ENCODE measurements around the gene VPS35.

VPS35 gene

DNA sequence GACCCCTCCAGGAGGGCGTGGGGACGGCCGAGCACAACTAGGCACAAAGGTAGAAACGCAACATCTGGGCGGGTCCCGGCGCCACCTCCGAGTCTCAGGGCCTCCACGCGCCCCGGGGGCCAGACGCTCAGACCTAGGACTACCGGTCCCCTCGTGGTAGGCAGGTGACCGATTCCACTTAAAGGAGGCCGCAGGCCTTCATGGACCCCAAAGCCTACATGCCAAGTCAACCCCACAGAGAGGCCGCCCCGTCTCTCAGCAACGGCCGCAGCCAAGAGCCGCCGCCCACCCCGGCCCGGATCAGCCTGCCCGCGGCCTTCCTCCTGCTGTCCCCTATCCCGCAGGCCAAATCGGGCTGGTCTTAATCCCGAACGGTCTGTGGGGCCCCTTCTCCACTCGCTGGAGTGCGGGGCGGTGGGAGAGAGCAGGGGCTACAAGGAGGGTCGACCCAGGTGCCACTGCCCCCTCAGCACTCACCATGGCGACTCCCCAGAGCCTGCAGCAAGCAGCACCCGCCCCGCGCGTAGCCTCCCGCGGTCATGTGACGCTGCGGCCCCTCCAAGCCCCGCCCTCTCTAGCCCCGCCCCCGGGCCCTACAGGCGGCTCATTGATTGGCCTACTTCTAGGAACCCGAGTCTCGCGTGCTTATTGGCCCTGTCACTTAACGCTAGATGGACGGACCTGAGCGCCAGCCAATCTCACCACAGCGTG, at the start of gene VPS35:
TSS of gene VPS35 (minus strand) at position 525 of the 711 bp plus-strand sequence. CDS start at position 480, 45 bp downstream.
- peak; percentile 97 to 100 (median 99) for DNase-seq

DNA sequence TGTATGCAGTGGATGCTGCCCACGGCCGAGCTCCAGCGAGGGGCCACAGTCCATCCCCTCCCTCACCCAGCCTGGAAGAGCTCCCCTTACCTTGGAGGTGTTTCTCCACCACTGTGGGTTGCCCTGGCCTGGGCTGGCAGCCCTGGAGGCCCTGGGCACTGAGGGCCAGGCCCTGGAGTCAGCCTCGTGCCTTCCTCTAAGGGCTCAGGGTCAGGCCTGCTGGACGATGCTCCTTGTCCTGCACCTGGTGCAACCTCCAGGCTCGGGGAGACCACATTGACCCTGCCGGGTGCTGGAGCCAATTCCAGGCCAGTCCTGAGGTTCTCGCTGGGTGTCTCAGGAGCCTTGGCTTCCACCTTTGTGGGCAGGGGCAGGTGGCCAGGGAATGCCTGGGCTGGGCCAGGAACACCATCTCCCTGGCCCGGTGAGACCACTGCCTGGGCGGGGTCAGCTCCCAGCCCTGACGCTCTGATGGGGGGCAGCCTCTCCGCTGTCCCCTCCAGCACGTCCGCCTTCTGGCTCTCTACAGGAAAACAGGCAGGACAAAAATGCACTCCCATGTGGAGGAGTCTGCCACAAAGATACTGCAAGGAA, 48.7 kb upstream of the VPS35 start:
- no peak for DNase-seq

DNA sequence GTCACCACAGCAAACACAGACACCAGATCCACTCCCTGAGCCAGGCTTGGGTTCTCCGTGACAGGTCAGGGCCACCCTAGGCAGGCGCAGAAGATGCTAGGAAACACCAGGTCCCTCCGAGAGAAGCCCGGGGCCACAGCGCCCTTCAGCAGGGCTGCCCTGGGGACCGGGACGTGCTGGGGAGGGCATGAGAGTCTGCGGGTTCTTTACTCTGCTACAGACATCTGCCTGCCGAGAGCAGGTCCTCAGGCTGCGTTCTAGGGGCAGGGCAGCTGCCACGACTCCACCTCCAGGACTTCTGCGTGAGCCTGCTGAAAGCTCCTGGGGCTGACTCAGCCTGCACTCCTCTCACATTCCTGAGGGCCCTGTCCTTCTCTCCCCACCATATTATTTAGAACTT, 47.7 kb upstream of the VPS35 start:
- DNase-seq = no peak

DNA sequence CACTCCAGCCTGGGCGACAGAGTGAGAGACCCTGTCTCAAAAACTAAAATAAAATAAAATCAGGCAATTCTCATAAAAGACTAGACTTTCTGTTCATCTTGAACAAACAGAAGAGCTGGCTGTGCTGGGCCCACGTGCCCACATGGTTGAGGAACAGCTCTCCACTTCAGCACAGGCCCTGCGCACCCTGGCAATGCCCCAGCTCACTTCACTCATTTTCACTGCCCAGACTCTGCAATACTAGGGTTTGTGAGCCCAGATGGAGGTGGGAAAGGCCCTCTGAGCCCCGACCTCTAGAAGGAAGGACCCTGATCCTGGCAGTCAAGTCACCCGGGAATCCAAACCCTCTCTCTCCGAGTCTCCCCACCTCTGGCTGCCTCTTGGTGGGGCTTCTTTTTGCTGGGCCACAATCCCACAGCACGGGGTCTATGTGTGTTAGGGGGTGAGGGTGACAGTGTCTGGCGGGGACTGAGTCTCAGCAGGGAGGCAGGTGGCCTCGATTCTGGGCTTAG, 44.4 kb upstream of the VPS35 start:
- no peak for DNase-seq

DNA sequence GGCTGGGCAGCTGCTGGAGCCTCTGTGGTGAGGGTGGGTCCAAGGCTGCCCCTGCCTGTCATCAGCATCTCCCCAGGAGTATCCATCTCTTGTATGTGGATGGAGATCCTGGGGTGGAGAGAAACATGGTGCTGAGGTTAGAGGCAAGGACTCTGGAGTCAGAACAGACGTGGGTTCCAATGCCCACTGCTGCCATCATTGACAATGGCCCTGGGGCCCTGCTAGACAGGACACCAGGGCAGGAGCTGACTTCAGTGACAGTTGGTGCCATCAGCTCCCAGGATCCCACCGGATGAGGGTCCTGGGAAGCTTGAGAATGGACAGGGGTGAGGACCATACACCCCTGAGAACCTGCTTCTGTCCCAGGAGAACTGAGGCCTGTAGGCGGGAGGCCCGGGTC, 43.6 kb upstream of the VPS35 start:
- DNase-seq = no peak

DNA sequence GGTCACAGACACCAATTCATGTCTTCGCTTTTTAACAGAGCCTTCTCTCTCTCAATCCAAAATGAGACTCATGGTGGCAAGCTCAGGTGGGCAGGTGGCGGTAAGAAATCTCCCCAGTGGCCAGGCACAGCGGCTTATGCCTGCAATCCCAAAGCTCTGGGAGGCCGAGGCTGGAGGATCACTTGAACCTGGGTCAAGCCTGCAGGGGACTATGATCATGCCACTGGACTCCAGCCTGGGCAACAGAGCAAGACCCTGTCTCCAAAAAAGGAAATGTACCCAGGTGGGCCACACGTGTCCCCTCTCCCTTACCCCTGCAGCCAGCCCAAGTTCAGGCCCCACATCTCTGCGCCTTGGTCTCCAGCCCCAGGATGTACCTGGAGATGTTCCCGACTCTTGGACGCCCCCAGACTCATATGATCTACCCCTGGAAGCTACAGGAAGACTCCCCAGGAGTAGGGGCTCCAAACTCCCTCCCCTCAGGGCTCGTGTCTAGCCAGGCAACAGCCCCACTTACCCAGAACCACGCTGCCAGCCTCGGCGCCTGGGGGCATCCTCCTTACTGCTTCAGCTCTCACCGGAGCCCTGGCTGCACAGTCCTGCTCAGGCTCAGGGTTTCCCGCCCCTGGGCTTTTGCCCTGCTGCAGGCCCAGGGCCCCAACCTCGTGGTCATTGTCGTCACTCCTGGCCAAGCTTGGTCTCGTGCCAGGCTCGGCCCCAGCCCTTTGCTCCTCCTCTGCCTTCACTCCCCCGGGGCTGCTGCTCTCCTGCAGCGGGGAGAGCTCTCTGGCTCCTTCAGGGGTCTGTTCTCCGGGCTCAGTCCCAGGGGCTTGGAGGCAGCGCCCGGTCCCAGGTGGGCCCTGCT, 42.9 kb upstream of the VPS35 start:
- no peak for DNase-seq

DNA sequence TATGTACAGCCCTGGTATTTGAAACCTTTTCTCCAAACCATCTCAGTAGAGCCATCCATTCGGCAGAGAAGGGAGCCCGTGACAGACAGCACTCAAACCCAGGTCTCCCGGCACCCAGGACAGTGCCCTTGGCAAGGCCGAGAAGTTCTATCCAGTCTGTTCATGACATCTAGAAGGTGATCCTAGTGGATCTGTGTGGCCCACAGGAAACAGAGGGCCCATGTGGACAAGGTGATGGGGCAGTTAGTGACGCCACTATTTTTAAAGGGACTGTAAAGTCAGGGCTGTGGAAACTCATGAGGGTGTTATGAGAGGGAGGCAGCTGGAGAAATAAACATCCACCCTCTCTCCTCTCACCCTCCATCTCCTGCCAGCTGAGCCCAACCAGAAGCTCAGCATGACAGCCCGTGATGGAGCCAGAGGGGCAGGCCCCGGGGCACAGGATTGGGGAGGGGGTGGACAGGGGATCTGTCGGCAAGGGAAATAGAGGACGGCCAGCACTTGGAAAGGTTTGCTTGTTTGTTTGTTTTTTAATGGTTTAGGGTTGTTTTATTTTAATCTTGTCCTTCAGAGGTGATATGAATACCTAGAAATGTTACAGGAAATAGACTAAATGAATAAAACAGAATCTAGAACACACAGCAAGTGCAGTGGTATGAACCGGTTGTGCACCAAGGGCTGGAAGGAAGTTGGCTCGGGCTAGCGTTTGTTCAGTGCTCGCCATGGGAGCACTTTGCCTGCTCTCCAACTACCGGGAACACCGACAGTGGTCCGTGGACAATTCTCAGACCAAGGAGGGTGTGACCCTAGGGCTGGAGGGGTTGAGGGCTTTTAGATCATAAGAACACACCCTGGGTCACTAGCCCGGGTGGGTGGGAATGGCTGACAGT, 42.1 kb upstream of the VPS35 start:
- no peak for DNase-seq

DNA sequence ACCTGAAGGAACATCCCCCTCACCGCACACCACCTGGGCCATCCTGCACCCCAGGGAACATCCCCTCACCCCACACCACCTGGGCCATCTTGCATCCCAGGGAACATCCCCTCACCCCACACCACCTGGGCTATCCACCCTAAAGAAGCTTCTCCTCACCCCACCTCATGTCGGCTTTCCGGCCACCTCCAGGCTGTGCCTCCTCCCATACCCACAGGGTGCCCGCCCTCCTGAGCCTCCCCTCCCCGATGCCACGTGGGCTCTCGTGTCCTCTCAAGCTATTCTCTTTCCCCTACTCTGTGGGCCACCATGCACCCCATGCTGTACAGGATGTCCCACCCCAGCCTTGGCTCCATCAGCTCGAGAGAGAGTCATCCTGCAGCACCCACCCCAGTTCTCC, 41.1 kb upstream of the VPS35 start:
- DNase-seq = no peak

DNA sequence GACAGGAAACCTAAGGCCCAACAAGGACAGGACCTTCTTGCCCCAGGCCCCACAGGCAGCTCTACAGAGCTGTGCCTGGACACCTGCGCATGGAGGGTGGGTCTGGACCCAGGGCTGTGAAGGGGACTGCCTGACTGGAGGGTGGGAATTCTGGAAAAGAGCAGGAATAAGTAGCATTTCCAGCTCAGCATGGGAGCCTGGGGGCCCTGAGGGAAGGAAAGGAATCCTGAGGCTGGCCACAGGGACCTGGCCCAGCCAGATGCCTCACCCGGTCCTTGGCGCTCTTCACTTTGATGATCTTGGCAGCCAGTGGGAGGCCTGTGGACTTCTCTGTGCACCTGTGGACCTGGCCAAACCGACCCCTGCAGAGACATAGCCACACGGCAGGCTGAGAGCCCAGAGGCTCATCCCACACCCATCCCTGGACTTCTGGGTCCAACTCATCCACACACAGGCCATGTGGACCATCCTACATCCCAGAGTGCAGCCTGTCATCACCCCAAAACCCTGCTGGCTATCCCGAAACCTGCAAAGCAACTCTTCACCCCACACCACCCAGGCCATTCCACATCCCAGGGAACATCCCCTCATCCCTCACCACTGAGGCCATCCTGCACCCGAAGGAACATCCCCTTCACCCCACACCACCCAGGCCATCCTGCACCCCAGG, 40.5 kb upstream of the VPS35 start:
- no peak for DNase-seq

DNA sequence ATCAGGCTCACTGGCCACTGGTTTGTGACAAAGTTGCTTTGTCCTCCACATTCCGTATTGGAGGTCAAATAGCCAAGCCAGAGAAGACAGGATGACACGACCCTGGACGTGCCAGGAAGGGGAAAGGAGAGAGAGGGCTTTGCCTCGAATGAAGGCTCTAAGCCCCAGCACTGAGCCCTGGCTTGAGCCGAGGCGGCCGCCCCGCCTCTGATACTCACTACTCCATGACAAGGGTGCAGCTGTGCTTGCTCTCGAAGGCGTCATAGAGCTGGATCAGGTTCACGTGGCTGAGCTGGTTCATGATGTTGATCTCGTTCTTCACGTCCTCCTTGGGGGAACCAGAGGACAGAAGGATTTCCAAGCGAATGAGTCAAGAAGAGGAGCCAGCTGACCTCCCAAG, 39.8 kb upstream of the VPS35 start:
- DNase-seq = no peak

DNA sequence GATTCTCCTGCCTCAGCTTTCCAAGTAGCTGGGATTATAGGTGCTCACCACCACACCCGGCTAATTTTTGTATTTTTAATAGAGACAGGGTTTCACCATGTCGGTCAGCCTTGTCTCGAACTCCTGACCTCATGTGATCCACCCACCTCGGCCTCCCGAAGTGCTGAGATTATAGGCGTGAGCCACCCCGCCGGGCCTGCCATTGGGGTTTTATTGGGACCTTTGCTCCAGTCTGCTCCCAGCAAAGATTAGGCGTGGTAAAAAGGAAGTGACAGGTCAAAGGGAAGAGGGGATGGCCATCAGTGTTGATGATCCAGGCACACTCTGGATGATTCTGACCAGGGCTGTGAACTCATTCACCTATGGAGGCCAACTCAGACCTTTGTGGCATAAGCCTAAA, 38.7 kb upstream of the VPS35 start:
- DNase-seq = no peak

DNA sequence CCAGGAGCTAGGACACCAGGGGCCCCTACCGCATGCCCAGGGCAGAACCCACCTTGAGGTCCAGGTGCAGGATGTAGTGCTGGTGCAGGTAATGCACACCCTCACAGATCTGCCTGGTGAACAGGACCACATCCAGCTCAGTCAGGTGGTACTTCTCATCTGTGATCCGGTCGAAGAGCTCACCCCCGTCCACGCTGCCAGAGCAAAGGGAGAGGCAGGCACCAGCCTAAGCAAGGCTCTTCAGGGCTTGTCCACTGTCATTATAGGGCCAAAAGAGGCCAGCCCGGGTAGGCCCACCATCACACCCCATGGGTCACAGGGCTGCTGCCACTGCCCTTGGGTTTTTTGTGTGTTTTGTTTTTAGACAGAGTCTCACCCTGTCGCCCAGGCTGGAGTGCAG, 38.2 kb upstream of the VPS35 start:
- no peak for DNase-seq

DNA sequence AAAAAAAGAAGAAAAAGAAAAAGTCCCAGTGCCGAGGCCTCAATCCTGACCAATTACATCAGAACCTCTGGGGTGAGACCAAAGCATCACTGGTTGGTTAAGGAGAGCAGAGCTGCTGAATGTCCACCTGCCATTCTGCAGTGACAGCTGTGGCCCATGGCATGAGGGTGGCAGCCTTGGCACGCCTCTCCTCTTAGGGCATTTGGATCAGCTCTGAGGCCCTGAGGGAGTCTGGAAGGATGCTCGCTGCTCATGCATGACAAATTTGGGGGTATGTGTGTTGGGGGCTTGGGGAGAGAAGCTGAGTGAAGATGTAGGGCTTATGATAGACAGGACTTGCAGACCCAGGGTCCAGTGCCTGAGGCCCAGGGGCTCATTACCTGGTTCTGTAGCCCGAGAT, 32.9 kb upstream of the VPS35 start:
- no peak for DNase-seq

DNA sequence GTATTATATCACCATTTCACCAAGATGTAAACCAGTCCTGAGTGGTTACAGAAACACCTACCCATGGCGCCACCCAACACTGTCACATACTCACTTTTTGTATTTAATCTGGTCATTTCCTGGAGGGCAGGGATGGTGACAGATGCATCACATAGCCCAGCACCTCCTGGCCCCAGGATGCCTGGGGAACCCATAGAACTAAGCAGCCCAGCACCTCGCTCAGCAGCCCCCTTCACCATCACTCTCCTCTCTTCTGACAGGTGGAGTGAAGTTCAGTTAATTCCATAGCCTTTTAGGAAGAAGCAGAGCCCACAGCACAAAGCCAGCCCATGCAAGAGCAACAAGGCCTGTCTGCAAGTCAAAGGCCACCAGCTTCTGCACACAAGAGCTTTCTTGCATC, 31.6 kb upstream of the VPS35 start:
- DNase-seq = no peak

DNA sequence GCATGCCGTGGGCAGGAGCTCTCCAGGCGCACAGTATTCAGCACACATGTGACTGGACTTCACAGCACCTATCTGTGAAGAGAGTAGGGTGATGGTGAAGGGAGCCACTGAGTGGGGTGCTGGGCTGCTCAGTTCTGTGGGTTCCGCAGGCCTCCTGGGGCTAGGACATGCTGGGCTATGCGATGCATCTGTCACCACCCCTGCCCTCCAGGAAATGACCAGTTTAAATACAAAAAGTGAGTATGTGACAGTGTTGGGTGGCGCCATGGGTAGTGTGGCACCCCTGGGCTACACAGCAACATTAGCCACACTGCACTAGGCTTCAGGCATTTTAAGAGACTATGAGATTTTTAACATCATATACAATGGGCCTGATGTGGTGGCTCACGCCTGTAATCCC, 30.6 kb upstream of the VPS35 start:
- DNase-seq = no peak

DNA sequence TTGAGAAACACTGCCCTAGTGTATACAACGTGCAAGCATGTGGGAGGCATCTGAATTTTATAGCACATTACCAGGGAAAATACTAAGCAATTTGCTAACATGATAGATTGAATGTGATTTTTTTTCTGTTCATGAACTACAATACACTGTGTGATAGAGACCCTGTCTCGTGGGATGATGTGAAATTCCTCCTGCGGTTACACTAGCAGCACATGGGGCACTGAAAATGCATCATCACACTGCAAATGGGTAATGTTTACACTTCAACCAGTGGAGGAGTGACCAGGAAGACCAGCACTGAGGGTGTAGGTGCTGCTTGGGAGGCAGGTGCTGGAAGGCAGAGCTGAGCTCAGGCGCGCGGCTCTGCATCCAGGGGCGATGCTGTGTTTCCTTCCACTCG, 29.2 kb upstream of the VPS35 start:
- DNase-seq = no peak

DNA sequence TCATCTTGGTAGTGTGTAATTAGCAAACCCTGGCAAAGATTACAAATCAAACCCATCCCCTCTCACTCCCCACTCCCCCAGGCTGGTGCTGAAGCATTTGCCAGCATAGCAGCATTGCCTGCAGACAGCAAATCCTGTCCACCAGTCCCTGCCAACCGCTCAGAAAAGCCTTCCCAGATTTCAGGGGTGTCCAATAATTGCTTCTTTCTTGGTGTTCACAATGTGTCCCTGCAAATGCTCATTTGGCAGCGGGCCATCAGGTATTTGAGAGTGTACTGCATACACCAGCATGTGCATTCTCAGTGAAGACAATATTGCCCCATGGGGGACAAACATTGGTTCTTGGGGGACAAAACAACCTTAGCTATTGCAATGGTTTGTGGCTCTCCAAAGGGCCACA, 28.7 kb upstream of the VPS35 start:
- DNase-seq = peak in 1 of 56 donors; percentile 5

DNA sequence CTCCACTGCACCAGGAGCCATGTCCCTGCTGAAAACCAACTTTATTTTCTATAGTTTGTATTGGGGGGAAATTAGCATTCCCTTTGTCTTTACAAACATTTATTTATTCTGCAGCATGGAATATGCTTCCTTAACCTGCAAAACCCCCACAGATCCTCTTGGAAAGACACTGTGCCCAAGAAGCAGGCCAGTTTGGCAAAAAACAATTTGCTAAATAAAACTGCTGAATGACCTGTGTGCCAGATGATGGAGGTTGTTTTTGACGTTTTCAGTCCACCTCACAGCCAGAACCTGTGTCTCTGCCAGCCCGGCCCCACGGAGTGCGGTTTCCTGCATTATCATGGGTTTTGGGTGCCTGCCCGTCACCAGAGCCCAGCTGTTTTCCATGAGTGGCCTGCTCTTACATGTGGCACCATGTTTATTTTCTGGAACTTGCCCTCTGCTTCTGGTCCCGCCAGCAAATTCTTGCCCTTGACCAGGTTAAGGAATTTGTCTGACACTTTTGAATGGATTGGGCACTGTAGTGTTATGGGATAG, 26.9 kb upstream of the VPS35 start:
- DNase-seq = no peak

DNA sequence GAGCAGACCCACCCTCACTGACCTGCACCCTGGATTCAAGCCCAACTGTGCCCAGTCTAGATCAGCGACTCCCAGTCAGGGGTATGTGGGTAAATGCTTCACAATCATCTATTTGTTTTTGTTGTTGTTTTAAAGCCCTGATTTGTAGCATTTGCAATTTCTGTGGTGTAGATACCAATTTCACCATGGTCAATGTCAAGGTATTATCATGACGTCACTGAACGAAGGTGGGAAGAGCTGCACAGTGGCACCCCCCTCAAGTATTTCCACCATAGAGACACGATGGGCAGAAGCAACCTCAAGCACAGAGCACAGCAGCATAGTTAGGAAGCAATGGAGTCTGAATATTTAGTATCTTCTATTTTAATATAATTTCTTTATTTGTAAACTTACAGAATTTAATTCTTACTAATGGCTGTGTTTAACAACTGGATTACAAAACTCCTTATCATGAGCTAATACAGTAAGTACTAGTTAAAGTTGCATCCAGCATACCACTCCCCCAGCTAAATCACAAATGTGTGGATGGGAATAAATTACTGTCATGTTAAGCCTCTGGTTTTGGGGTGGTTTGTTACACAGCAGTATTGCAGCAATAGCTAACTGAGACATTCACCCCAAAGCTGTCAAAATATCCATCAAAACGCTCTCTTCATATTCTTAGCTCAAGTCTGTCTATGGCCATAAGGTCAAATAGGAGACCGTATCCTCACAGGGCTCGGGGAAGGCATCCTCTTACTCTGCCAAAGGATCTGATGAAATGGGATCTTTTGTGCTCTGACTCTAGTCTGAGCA, 26.0 kb upstream of the VPS35 start:
- DNase-seq = no peak

DNA sequence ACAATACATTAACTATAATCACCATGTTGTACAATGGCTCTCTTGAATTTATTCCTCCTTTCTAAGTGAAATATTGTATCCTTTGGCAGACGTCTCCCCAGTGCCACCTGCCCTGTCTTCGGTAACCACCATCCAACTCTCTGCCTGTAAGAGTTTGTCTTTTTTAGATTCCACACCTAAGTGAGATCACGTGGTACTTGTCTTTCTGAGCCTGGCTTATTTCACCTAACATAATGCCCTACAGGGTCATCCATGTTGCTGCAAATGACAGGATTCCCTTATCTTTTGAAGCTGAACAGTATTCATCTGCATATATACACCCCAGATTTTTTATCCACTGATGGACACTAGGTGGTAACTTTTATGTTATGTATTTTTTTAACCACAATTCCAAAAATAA, 24.7 kb upstream of the VPS35 start:
- DNase-seq = no peak
